T-helper 2 cell (primary cell): ENCODE data around the gene NLGN1.

Experiments
- DNase-seq, 5 experiments: peaks; one replicate each; pipeline versions ENCODE4 v3.0.0 to v3.0.0-alpha.2; 2012 to 2022

Gene NLGN1

GRCh38 chr3:173863551-173863950, 466.0 kb downstream of the NLGN1 start:
- no peak for DNase-seq

GRCh38 chr3:173865900-173866498, 468.5 kb downstream of the NLGN1 start:
- DNase-seq: no peak

GRCh38 chr3:173869766-173870165, 472.2 kb downstream of the NLGN1 start:
- DNase-seq: no peak

- DNase-seq: no peak
These were observed 473.4 kb downstream of the NLGN1 start for GRCh38 chr3:173870976-173871375.

- DNase-seq: no peak
These were observed 478.2 kb downstream of the NLGN1 start for GRCh38 chr3:173875790-173876189.

GRCh38 chr3:173876476-173876875, 478.9 kb downstream of the NLGN1 start:
- no peak for DNase-seq

- no peak for DNase-seq
These were observed 490.3 kb downstream of the NLGN1 start for GRCh38 chr3:173887888-173888287.

GRCh38 chr3:173889596-173889995, 492.1 kb downstream of the NLGN1 start:
- DNase-seq: no peak

GRCh38 chr3:173890091-173890490, 492.5 kb downstream of the NLGN1 start:
- no peak for DNase-seq

GRCh38 chr3:173891272-173892100, 493.9 kb downstream of the NLGN1 start:
- DNase-seq: no peak

- no peak for DNase-seq
These were observed 495.0 kb downstream of the NLGN1 start for GRCh38 chr3:173892547-173892946.

GRCh38 chr3:173893066-173893465, 495.5 kb downstream of the NLGN1 start:
- no peak for DNase-seq

GRCh38 chr3:173893835-173894234, 496.3 kb downstream of the NLGN1 start:
- DNase-seq: no peak

- no peak for DNase-seq
These were observed 500.1 kb downstream of the NLGN1 start for GRCh38 chr3:173897631-173898030.

GRCh38 chr3:173901649-173902048, 504.1 kb downstream of the NLGN1 start:
- DNase-seq: no peak

GRCh38 chr3:173902401-173902800, 504.9 kb downstream of the NLGN1 start:
- no peak for DNase-seq

GRCh38 chr3:173902871-173903270, 505.3 kb downstream of the NLGN1 start:
- DNase-seq: no peak

GRCh38 chr3:173905381-173905780, 507.8 kb downstream of the NLGN1 start:
- no peak for DNase-seq

- no peak for DNase-seq
These were observed 513.9 kb downstream of the NLGN1 start for GRCh38 chr3:173911446-173911845.

- no peak for DNase-seq
These were observed 514.6 kb downstream of the NLGN1 start for GRCh38 chr3:173912126-173912525.

GRCh38 chr3:173913397-173913796, 515.9 kb downstream of the NLGN1 start:
- no peak for DNase-seq

- no peak for DNase-seq
These were observed 516.5 kb downstream of the NLGN1 start for GRCh38 chr3:173913974-173914421.

GRCh38 chr3:173916799-173917198, 519.3 kb downstream of the NLGN1 start:
- DNase-seq: no peak

- no peak for DNase-seq
These were observed 522.8 kb downstream of the NLGN1 start for GRCh38 chr3:173920386-173920785.
